DOHH2 (cell line): ENCODE measurements around the gene HNRNPH2.
A peak's percentile ranks its signal among the peaks of the same experiment; 100 is the strongest.

Source experiments
- H3F3A ChIP-seq: fragments of 200-600 bp; sonication (generic), shearing (Covaris generic); 2 replicates; pipeline ENCODE4 v1.6.0; 2016; ENCODE audit warnings: antibody characterized with exemption, mild to moderate bottlenecking; ENCODE audit not compliant: control insufficient read depth, insufficient read depth
- H3K27ac ChIP-seq: fragments of 200-600 bp; sonication (generic); 2 replicates; pipeline ENCODE4 v1.5.1; 2014; ENCODE audit warnings: low read depth, mild to moderate bottlenecking, low read length, moderate library complexity
- H3K27me3 ChIP-seq: fragments of 200-600 bp; sonication (generic); 2 replicates; pipeline ENCODE4 v1.6.1; 2014; ENCODE audit warnings: mild to moderate bottlenecking, low read length, mixed read lengths; ENCODE audit not compliant: control insufficient read depth
- H3K36me3 ChIP-seq: fragments of 200-600 bp; sonication (generic); 2 replicates; pipeline ENCODE4 v1.6.1; 2014; ENCODE audit warnings: mild to moderate bottlenecking, low read length, moderate library complexity, mixed read lengths; ENCODE audit not compliant: control insufficient read depth
- H3K4me1 ChIP-seq: fragments of 200-600 bp; sonication (generic); 2 replicates; pipeline ENCODE4 v1.6.1; 2014; ENCODE audit warnings: mild to moderate bottlenecking, low read length, mixed read lengths; ENCODE audit not compliant: control insufficient read depth
- H3K4me2 ChIP-seq: fragments of 200-600 bp; sonication (generic); 2 replicates; pipeline ENCODE4 v1.6.0; 2014; ENCODE audit warnings: mild to moderate bottlenecking, low read length, moderate library complexity
- H3K4me3 ChIP-seq: fragments of 200-600 bp; sonication (generic); 2 replicates; pipeline ENCODE4 v1.5.1; 2014; ENCODE audit warnings: mild to moderate bottlenecking, low read length, mixed read lengths
- H3K79me2 ChIP-seq: fragments of 200-600 bp; sonication (generic); 2 replicates; pipeline ENCODE4 v1.6.1; 2014; ENCODE audit warnings: mild to moderate bottlenecking, low read length, mixed read lengths; ENCODE audit not compliant: control insufficient read depth
- H3K9me2 ChIP-seq: fragments of 200-600 bp; sonication (generic); replicated peaks from 2 replicates; pipeline ENCODE4 v1.6.1; 2014; ENCODE audit warnings: mild to moderate bottlenecking, low read length, mixed read lengths; ENCODE audit not compliant: control insufficient read depth
- H3K9me3 ChIP-seq: fragments of 200-600 bp; sonication (generic); 2 replicates; pipeline ENCODE4 v1.6.1; 2014; ENCODE audit warnings: antibody characterized with exemption, low read length, mixed read lengths; ENCODE audit not compliant: control insufficient read depth, insufficient read depth
- H4K20me1 ChIP-seq: fragments of 200-600 bp; sonication (generic); 2 replicates; pipeline ENCODE4 v1.6.0; 2014; ENCODE audit warnings: low read depth, mild to moderate bottlenecking, antibody characterized with exemption, low read length, moderate library complexity; ENCODE audit not compliant: control insufficient read depth, insufficient read depth
- CTCF ChIP-seq: fragments of 200-600 bp; sonication (generic); IDR thresholded peaks from one replicate; pipeline ENCODE4 v1.5.1; 2014; ENCODE audit warnings: antibody characterized with exemption, mild to moderate bottlenecking, low read depth, low read length; ENCODE audit not compliant: poor library complexity, severe bottlenecking
- EZH2phosphoT487 ChIP-seq: fragments of 200-600 bp; sonication (generic); IDR thresholded peaks from 2 replicates; pipeline ENCODE4 v1.6.1; 2017; ENCODE audit warnings: borderline replicate concordance, mild to moderate bottlenecking, antibody characterized with exemption, low read length, moderate library complexity, mixed read lengths

HNRNPH2 gene

GRCh38 chrX:101417981-101418841 is 10.2 kb downstream of the HNRNPH2 start:
- TF ChIP-seq CTCF, result no peak
- no peak for TF ChIP-seq EZH2phosphoT487
- Histone ChIP-seq H3K27me3 (no peaks in the 10 kb centered on the region), H3K4me3 (peak overlapping the region; percentile 70), H3K9me2 (no peaks in the 10 kb centered on the region), H4K20me1 (no peaks in the 10 kb centered on the region), H3F3A (peaks cover 6% of the 10 kb centered on the region), H3K4me2 (peak overlapping the region; percentile 70), H3K27ac (peak overlapping the region; percentile 1; the same call in 1 of the 2 replicates), H3K36me3 (peaks cover 12% of the 10 kb centered on the region), H3K4me1 (peaks cover 25% of the 10 kb centered on the region), H3K9me3 (no peaks in the 10 kb centered on the region), H3K79me2 (peaks cover 6% of the 10 kb centered on the region; the same call in 1 of the 2 replicates)

GRCh38 chrX:101419489-101419888 is 11.5 kb downstream of the HNRNPH2 start:
- Histone ChIP-seq H3K4me2 (no peak overlapping the region; the same call in 1 of the 2 replicates), H3K9me3 (no peaks in the 10 kb centered on the region)
- TF ChIP-seq EZH2phosphoT487 (no peak), CTCF (no peak)

GRCh38 chrX:101427954-101428353 is 19.9 kb downstream of the HNRNPH2 start:
- Histone ChIP-seq H3K9me3 (no peaks in the 10 kb centered on the region), H3K27me3 (no peaks in the 10 kb centered on the region), H3F3A (no peaks in the 10 kb centered on the region), H4K20me1 (no peaks in the 10 kb centered on the region), H3K4me3 (no peak overlapping the region), H3K4me1 (no peaks in the 10 kb centered on the region), H3K36me3 (no peaks in the 10 kb centered on the region), H3K27ac (no peak overlapping the region), H3K4me2 (no peak overlapping the region), H3K79me2 (no peaks in the 10 kb centered on the region), H3K9me2 (no peaks in the 10 kb centered on the region)
- TF ChIP-seq CTCF (no peak), EZH2phosphoT487 (no peak)

More at GRCh38 chrX:101419489-101419888, 11.5 kb downstream of the HNRNPH2 start:
- no peaks in the 10 kb centered on the region for H4K20me1 ChIP-seq
- peaks cover 25% of the 10 kb centered on the region for H3K4me1 ChIP-seq
- no peak overlapping the region for H3K27ac ChIP-seq
- peaks cover 7% of the 10 kb centered on the region; the same call in 1 of the 2 replicates for H3K36me3 ChIP-seq
- no peak overlapping the region for H3K4me3 ChIP-seq
- H3K79me2 ChIP-seq, result peaks cover 5% of the 10 kb centered on the region; the same call in 1 of the 2 replicates
- H3K27me3 ChIP-seq, result no peaks in the 10 kb centered on the region
- H3F3A ChIP-seq, result peaks cover 3% of the 10 kb centered on the region
- H3K9me2 ChIP-seq, result no peaks in the 10 kb centered on the region
